K562 (cell line): Measurements from ENCODE around the gene PSRC1. TPM values are rescaled to one million over a fixed set of nuclear protein-coding genes. Genes with fewer than 3 reads are reported as not detected.

ENCODE experiments used
- CHAMP1 ChIP-seq: fragments of 450-650 bp; IDR thresholded peaks from 2 replicates; pipeline ENCODE4 v1.6.1; 2016; ENCODE audit warnings: mild to moderate bottlenecking
- E2F3 ChIP-seq: fragments of 250-450 bp; sonication (Bioruptor Pico); IDR thresholded peaks from 2 replicates; pipeline ENCODE4 v1.4.0; 2020; ENCODE audit warnings: mild to moderate bottlenecking
- ETV1 ChIP-seq: fragments of 450-650 bp; conservative IDR thresholded peaks from 2 replicates; pipeline ENCODE4 v1.6.1; 2016; ENCODE audit warnings: missing genetic modification characterization, control low read depth, low read depth, missing compliant biosample characterization
- KLF6 ChIP-seq: fragments of 250-450 bp; sonication (Bioruptor Pico); IDR thresholded peaks from 2 replicates; pipeline ENCODE4 v1.4.0; 2020; ENCODE audit warnings: mild to moderate bottlenecking, moderate library complexity, borderline replicate concordance
- NFYB ChIP-seq: IDR thresholded peaks from 2 replicates; pipeline ENCODE4 v1.6.1; 2011; ENCODE audit warnings: mild to moderate bottlenecking, moderate library complexity; ENCODE audit not compliant: insufficient read length; ENCODE audit errors: extremely low read depth
- POLR2AphosphoS5 ChIP-seq: IDR thresholded peaks from 2 replicates; pipeline ENCODE4 v1.6.1; 2011; ENCODE audit warnings: mild to moderate bottlenecking, low read depth, low read length, moderate library complexity; ENCODE audit not compliant: control insufficient read depth, insufficient read depth
- ZNF263 ChIP-seq: sonication (generic); formaldehyde crosslinking; IDR thresholded peaks from 2 replicates; pipeline ENCODE4 v1.8.0; 2022; ENCODE audit warnings: mild to moderate bottlenecking, missing genetic modification reagents, borderline replicate concordance
- ZNF282 ChIP-seq: sonication (generic); formaldehyde crosslinking; IDR thresholded peaks from 2 replicates; pipeline ENCODE4 v1.8.1; 2023; ENCODE audit warnings: missing genetic modification reagents
- ZNF507 ChIP-seq: conservative IDR thresholded peaks from 2 replicates; pipeline ENCODE4 v1.6.1; 2017; ENCODE audit warnings: missing genetic modification characterization, missing compliant biosample characterization
- ZZZ3 ChIP-seq: fragments of 450-650 bp; IDR thresholded peaks from 2 replicates; pipeline ENCODE4 v1.6.1; 2016; ENCODE audit warnings: antibody characterized with exemption, mild to moderate bottlenecking, moderate library complexity
- polyA plus RNA-seq, 8 experiments: library from polyadenylated mRNA; depleted of rRNA in 4 of 8; stranded (reverse) in 5 of 8; unstranded in 3 of 8; fragments of >200 nt; fragmentation: Nextera tagmentation in 2 of 8; fragmentation: Illumina TruSeq in 1 of 8; extraction: Ambion mirVana in 2 of 8; extraction: Trizol in 1 of 8; gene quantifications; 2 replicates each; pipeline versions ENCODE4 v1.2.1 to v1.2.3, GENCODE V29; 2011 to 2014; ENCODE audit warnings: inconsistent platforms in 1 of 8, missing spikeins in 1 of 8
- total RNA-seq, 7 experiments: library from RNA; depleted of rRNA in 6 of 7; stranded (reverse); fragments of >200 nt in 6 of 7; fragmentation: Illumina TruSeq in 2 of 7; extraction: Trizol in 2 of 7; gene quantifications; 2 replicates each; pipeline versions ENCODE4 v1.2.1 to v1.2.3, GENCODE V29; 2011 to 2021; ENCODE audit warnings: low replicate concordance in 1 of 7
- TF ChIP-seq, protein P1 (sequence below): sonication (generic); formaldehyde crosslinking; IDR thresholded peaks from 2 replicates; pipeline ENCODE4 v1.8.0; 2023; ENCODE audit warnings: mild to moderate bottlenecking, missing genetic modification reagents
- TF ChIP-seq, protein P2 (sequence below): fragments of 450-650 bp; IDR thresholded peaks from 2 replicates; pipeline ENCODE4 v1.6.1; 2016; ENCODE audit warnings: low read depth

Gene PSRC1
- total and polyA plus RNA-seq, 9 of the 15 experiments (the other 6 are each of a cell fraction or from before 2014, with no cell fraction given), result 6.5 to 65.2 (median 39.3) TPM

- TF ChIP-seq CHAMP1 (0 out of 2 replicates have a peak, but pooled peaks have one; percentile 14), E2F3 (CRISPR knock-in tag) (peak; percentile 49; the same call in 1 of the 2 replicates), ETV1 (tag) (peak; percentile 98), NFYB (peak; percentile 24), ZNF263 (CRISPR knock-in tag) (no peak; the same call in none of the 2 replicates), KLF6 (peak; percentile 77; the same call in 1 of the 2 replicates), POLR2AphosphoS5 (peak; percentile 90; the same call in 1 of the 2 replicates), ZNF507 (tag) (no peak), ZNF282 (no peak), ZZZ3 (no peak)
- TF ChIP-seq, protein P1, sequence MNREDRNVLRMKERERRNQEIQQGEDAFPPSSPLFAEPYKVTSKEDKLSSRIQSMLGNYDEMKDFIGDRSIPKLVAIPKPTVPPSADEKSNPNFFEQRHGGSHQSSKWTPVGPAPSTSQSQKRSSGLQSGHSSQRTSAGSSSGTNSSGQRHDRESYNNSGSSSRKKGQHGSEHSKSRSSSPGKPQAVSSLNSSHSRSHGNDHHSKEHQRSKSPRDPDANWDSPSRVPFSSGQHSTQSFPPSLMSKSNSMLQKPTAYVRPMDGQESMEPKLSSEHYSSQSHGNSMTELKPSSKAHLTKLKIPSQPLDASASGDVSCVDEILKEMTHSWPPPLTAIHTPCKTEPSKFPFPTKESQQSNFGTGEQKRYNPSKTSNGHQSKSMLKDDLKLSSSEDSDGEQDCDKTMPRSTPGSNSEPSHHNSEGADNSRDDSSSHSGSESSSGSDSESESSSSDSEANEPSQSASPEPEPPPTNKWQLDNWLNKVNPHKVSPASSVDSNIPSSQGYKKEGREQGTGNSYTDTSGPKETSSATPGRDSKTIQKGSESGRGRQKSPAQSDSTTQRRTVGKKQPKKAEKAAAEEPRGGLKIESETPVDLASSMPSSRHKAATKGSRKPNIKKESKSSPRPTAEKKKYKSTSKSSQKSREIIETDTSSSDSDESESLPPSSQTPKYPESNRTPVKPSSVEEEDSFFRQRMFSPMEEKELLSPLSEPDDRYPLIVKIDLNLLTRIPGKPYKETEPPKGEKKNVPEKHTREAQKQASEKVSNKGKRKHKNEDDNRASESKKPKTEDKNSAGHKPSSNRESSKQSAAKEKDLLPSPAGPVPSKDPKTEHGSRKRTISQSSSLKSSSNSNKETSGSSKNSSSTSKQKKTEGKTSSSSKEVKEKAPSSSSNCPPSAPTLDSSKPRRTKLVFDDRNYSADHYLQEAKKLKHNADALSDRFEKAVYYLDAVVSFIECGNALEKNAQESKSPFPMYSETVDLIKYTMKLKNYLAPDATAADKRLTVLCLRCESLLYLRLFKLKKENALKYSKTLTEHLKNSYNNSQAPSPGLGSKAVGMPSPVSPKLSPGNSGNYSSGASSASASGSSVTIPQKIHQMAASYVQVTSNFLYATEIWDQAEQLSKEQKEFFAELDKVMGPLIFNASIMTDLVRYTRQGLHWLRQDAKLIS (CRISPR knock-in tag), result peak; percentile 74; the same call in 1 of the 2 replicates
- TF ChIP-seq, protein P2, sequence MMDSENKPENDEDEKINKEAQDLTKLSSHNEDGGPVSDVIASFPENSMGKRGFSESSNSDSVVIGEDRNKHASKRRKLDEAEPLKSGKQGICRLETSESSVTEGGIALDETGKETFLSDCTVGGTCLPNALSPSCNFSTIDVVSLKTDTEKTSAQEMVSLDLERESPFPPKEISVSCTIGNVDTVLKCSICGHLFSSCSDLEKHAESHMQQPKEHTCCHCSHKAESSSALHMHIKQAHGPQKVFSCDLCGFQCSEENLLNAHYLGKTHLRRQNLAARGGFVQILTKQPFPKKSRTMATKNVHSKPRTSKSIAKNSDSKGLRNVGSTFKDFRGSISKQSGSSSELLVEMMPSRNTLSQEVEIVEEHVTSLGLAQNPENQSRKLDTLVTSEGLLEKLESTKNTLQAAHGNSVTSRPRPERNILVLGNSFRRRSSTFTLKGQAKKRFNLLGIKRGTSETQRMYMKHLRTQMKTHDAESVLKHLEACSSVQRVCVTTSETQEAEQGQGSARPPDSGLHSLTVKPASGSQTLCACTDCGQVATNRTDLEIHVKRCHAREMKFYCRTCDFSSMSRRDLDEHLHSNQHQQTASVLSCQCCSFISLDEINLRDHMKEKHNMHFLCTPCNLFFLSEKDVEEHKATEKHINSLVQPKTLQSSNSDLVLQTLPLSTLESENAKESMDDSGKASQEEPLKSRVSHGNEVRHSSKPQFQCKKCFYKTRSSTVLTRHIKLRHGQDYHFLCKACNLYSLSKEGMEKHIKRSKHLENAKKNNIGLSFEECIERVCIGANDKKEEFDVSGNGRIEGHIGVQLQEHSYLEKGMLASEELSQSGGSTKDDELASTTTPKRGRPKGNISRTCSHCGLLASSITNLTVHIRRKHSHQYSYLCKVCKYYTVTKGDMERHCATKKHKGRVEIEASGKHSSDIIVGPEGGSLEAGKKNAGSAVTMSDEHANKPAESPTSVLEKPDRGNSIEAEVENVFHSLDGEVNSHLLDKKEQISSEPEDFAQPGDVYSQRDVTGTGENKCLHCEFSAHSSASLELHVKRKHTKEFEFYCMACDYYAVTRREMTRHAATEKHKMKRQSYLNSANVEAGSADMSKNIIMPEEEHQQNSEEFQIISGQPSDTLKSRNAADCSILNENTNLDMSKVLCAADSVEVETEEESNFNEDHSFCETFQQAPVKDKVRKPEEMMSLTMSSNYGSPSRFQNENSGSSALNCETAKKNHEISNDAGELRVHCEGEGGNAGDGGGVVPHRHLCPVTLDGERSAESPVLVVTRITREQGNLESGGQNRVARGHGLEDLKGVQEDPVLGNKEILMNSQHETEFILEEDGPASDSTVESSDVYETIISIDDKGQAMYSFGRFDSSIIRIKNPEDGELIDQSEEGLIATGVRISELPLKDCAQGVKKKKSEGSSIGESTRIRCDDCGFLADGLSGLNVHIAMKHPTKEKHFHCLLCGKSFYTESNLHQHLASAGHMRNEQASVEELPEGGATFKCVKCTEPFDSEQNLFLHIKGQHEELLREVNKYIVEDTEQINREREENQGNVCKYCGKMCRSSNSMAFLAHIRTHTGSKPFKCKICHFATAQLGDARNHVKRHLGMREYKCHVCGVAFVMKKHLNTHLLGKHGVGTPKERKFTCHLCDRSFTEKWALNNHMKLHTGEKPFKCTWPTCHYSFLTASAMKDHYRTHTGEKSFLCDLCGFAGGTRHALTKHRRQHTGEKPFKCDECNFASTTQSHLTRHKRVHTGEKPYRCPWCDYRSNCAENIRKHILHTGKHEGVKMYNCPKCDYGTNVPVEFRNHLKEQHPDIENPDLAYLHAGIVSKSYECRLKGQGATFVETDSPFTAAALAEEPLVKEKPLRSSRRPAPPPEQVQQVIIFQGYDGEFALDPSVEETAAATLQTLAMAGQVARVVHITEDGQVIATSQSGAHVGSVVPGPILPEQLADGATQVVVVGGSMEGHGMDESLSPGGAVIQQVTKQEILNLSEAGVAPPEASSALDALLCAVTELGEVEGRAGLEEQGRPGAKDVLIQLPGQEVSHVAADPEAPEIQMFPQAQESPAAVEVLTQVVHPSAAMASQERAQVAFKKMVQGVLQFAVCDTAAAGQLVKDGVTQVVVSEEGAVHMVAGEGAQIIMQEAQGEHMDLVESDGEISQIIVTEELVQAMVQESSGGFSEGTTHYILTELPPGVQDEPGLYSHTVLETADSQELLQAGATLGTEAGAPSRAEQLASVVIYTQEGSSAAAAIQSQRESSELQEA, result 0 out of 2 replicates have a peak, but pooled peaks have one; percentile 12
Measured at GRCh38 chr1:109282952-109283747, at the start of gene PSRC1 (continued).
